HepG2 (cell line): ENCODE measurements around the gene SF3A2. TPM values are rescaled to one million over a fixed set of nuclear protein-coding genes. Genes with fewer than 3 reads are reported as not detected.

ENCODE experiments used
- ADNP ChIP-seq: sonication (generic); formaldehyde crosslinking; IDR thresholded peaks from 2 replicates; pipeline ENCODE4 v1.4.0; 2020; ENCODE audit warnings: missing genetic modification reagents
- ATF2 ChIP-seq: sonication (generic); formaldehyde crosslinking; IDR thresholded peaks from 2 replicates; pipeline ENCODE4 v1.4.0; 2020; ENCODE audit warnings: missing genetic modification reagents
- FOXC1 ChIP-seq: sonication (generic); formaldehyde crosslinking; IDR thresholded peaks from 2 replicates; pipeline ENCODE4 v1.8.0; 2022; ENCODE audit warnings: mild to moderate bottlenecking, missing genetic modification reagents, borderline replicate concordance
- HNRNPL ChIP-seq: fragments of 200-400 bp; formaldehyde crosslinking; IDR thresholded peaks from 2 replicates; pipeline ENCODE4 v1.6.1; 2017; ENCODE audit warnings: mild to moderate bottlenecking, low read depth, low read length
- NR2F6 ChIP-seq, 2 experiments: IDR thresholded peaks; 2 replicates each; pipeline ENCODE4 v1.6.1; 2016; ENCODE audit warnings: antibody characterized with exemption in 1 of 2, mild to moderate bottlenecking in 1 of 2
- RBFOX2 ChIP-seq: fragments of 200-400 bp; formaldehyde crosslinking; IDR thresholded peaks from 2 replicates; pipeline ENCODE4 v1.6.1; 2017; ENCODE audit warnings: low read depth, mild to moderate bottlenecking, low read length
- SAP130 ChIP-seq: IDR thresholded peaks from 2 replicates; pipeline ENCODE4 v1.6.1; 2016; ENCODE audit warnings: low read depth
- SMYD3 ChIP-seq: sonication (generic); formaldehyde crosslinking; IDR thresholded peaks from 2 replicates; pipeline ENCODE4 v1.8.1; 2023; ENCODE audit warnings: mild to moderate bottlenecking, missing genetic modification reagents
- TGIF2 ChIP-seq: IDR thresholded peaks from 2 replicates; pipeline ENCODE4 v1.6.1; 2016; ENCODE audit warnings: control low read depth, missing compliant biosample characterization
- YEATS2 ChIP-seq: sonication (generic); formaldehyde crosslinking; IDR thresholded peaks from 2 replicates; pipeline ENCODE4 v1.4.0; 2020; ENCODE audit warnings: missing genetic modification reagents, borderline replicate concordance
- ZBTB39 ChIP-seq: sonication (generic); formaldehyde crosslinking; IDR thresholded peaks from 2 replicates; pipeline ENCODE4 v1.5.0; 2020; ENCODE audit warnings: missing genetic modification reagents
- ZIK1 ChIP-seq: sonication (generic); formaldehyde crosslinking; IDR thresholded peaks from 2 replicates; pipeline ENCODE4 v1.5.0; 2020; ENCODE audit warnings: mild to moderate bottlenecking, low read depth, missing genetic modification reagents, borderline replicate concordance
- ZNF101 ChIP-seq: sonication (generic); formaldehyde crosslinking; IDR thresholded peaks from 2 replicates; pipeline ENCODE4 v1.4.0; 2020; ENCODE audit warnings: mild to moderate bottlenecking, low read depth, missing genetic modification reagents, borderline replicate concordance
- ZNF143 ChIP-seq: sonication (generic); formaldehyde crosslinking; IDR thresholded peaks from 2 replicates; pipeline ENCODE4 v1.4.0; 2020; ENCODE audit warnings: missing genetic modification reagents
- ZNF550 ChIP-seq: sonication (generic); formaldehyde crosslinking; IDR thresholded peaks from 2 replicates; pipeline ENCODE4 v1.4.0; 2020; ENCODE audit warnings: mild to moderate bottlenecking, missing genetic modification reagents, borderline replicate concordance
- ZNF589 ChIP-seq: sonication (generic); formaldehyde crosslinking; conservative IDR thresholded peaks from 2 replicates; pipeline ENCODE4 v1.8.0; 2022; ENCODE audit warnings: mild to moderate bottlenecking, moderate library complexity, missing genetic modification reagents
- ZNF609 ChIP-seq: sonication (generic); formaldehyde crosslinking; IDR thresholded peaks from 2 replicates; pipeline ENCODE4 v1.4.0; 2020; ENCODE audit warnings: mild to moderate bottlenecking, missing genetic modification reagents, borderline replicate concordance
- ZNF614 ChIP-seq: IDR thresholded peaks from 2 replicates; pipeline ENCODE4 v1.6.1; 2018; ENCODE audit warnings: missing biosample characterization, missing genetic modification reagents, inconsistent platforms, borderline replicate concordance
- ZNF660 ChIP-seq: sonication (generic); formaldehyde crosslinking; IDR thresholded peaks from 2 replicates; pipeline ENCODE4 v1.5.1; 2020; ENCODE audit warnings: mild to moderate bottlenecking, low read depth, missing genetic modification reagents, borderline replicate concordance
- ZZZ3 ChIP-seq: sonication (generic); formaldehyde crosslinking; IDR thresholded peaks from 2 replicates; pipeline ENCODE4 v1.4.0; 2020; ENCODE audit warnings: missing genetic modification reagents, mild to moderate bottlenecking, borderline replicate concordance
- polyA plus RNA-seq, 8 experiments: library from polyadenylated mRNA; depleted of rRNA in 3 of 8; stranded (reverse) in 7 of 8; unstranded in 1 of 8; fragments of >200 nt; fragmentation: Illumina TruSeq in 4 of 8; extraction: Trizol in 4 of 8; gene quantifications; 2 replicates each; pipeline versions ENCODE4 v1.2.1 to v1.2.3, GENCODE V29; 2011 to 2016; ENCODE audit warnings: low read depth in 4 of 8, missing spikeins in 1 of 8, mixed read lengths in 1 of 8; ENCODE audit not compliant: insufficient read depth in 1 of 8
- total RNA-seq, 5 experiments: library from RNA; depleted of rRNA; stranded (reverse); fragments of >200 nt; fragmentation: Illumina TruSeq; extraction: Trizol; gene quantifications; 2 replicates each; pipeline ENCODE4 v1.2.3, GENCODE V29; 2016; ENCODE audit warnings: low read depth in 1 of 5

The SF3A2 gene
- total and polyA plus RNA-seq, 2 of the 13 experiments (the other 11 are each of a cell fraction or from before 2014, with no cell fraction given), result 8.6 to 8.8 TPM

- TF ChIP-seq ZNF609 (CRISPR knock-in tag), result no peak
- no peak for TF ChIP-seq ADNP (CRISPR knock-in tag)
- no peak for TF ChIP-seq ZZZ3
- no peak for TF ChIP-seq ZNF614
- TF ChIP-seq SMYD3 (CRISPR knock-in tag), result no peak
- TF ChIP-seq ZNF143 (CRISPR knock-in tag), result no peak
- TF ChIP-seq ZBTB39 (CRISPR knock-in tag), result no peak; the same call in 1 of the 2 replicates
- TF ChIP-seq ZNF550 (CRISPR knock-in tag), result no peak
- TF ChIP-seq NR2F6 (IDR thresholded peaks at IDR 0.05), result peak; percentile 18; the same call in 1 of the 2 replicates
- peak; percentile 47 for TF ChIP-seq NR2F6 (CRISPR knock-in tag; IDR thresholded peaks at IDR 0.05)
- TF ChIP-seq RBFOX2, result peak; percentile 61; the same call in 1 of the 2 replicates
- no peak for TF ChIP-seq ZNF101 (CRISPR knock-in tag)
- TF ChIP-seq FOXC1, result no peak
- peak; percentile 69 for TF ChIP-seq SAP130 (CRISPR knock-in tag)
- peak; percentile 66; the same call in 1 of the 2 replicates for TF ChIP-seq HNRNPL
- TF ChIP-seq ATF2 (CRISPR knock-in tag), result peak; percentile 40; the same call in 1 of the 2 replicates
- peak; percentile 32; the same call in 1 of the 2 replicates for TF ChIP-seq YEATS2 (CRISPR knock-in tag)
- no peak for TF ChIP-seq ZNF589
- TF ChIP-seq ZNF660 (CRISPR knock-in tag), result no peak
- no peak for TF ChIP-seq ZIK1 (CRISPR knock-in tag)
- TF ChIP-seq TGIF2, result no peak
Measured at GRCh38 chr19:2235381-2236063, 1.1 kb upstream of the SF3A2 start (continued).
